HG03460 (cell line): Measurements from ENCODE around the gene GABRE.
"Not testable (repeated sequence)": the region's sequence is repeated elsewhere in the genome, so short reads cannot be mapped to it uniquely, and the experiment has no call there.

Experiments used
- ATAC-seq: cut with Tn5 transposase; IDR thresholded peaks from one replicate; pipeline ENCODE4 v1.9.1; 2021; ENCODE audit not compliant: unreplicated experiment

GABRE gene

GRCh38 chrX:151970027-151970426 lies 4.4 kb downstream of the GABRE start:
- ATAC-seq = no peak

GRCh38 chrX:151966236-151966635 lies 8.2 kb downstream of the GABRE start:
- ATAC-seq = no peak

GRCh38 chrX:151962034-151962433 lies 12.4 kb downstream of the GABRE start:
- no peak for ATAC-seq

GRCh38 chrX:151958101-151958500 lies 16.4 kb downstream of the GABRE start:
- no peak for ATAC-seq

- ATAC-seq = no peak
Measured at GRCh38 chrX:151954730-151955129, 19.7 kb downstream of the GABRE start.

- no peak for ATAC-seq
Measured at GRCh38 chrX:151938172-151938571, 36.3 kb downstream of the GABRE start.

- ATAC-seq = no peak
Measured at GRCh38 chrX:151935358-151935757, 39.1 kb downstream of the GABRE start.

- ATAC-seq = no peak
Measured at GRCh38 chrX:151929126-151929525, 45.4 kb downstream of the GABRE start.

GRCh38 chrX:151923648-151924047 lies 50.8 kb downstream of the GABRE start:
- ATAC-seq = no peak

GRCh38 chrX:151922692-151923091 lies 51.8 kb downstream of the GABRE start:
- ATAC-seq = no peak

GRCh38 chrX:151921866-151922265 lies 52.6 kb downstream of the GABRE start:
- no peak for ATAC-seq

- no peak for ATAC-seq
Measured at GRCh38 chrX:151921292-151921691, 53.2 kb downstream of the GABRE start.

GRCh38 chrX:151920530-151920929 lies 53.9 kb downstream of the GABRE start:
- no peak for ATAC-seq

- no peak for ATAC-seq
Measured at GRCh38 chrX:151920101-151920500, 54.4 kb downstream of the GABRE start.

GRCh38 chrX:151919610-151920009 lies 54.9 kb downstream of the GABRE start:
- ATAC-seq = no peak

- ATAC-seq = not testable (repeated sequence)
Measured at GRCh38 chrX:151918736-151919135, 55.7 kb downstream of the GABRE start.

- no peak for ATAC-seq
Measured at GRCh38 chrX:151912780-151913179, 61.7 kb downstream of the GABRE start, which contains the start of gene MAGEA4. MAGEA4 (plus strand) TSS chrX:151912889; CDS start chrX:151923665, 10,776 bp downstream.

GRCh38 chrX:151912221-151912620 lies 62.3 kb downstream of the GABRE start:
- ATAC-seq = no peak

- ATAC-seq = no peak
Measured at GRCh38 chrX:151904989-151905388, 69.5 kb downstream of the GABRE start.
